SK-N-SH (cell line): ENCODE results near the gene NPDC1. TPM values are rescaled to one million over a fixed set of nuclear protein-coding genes. Genes with fewer than 3 reads are reported as not detected.

Experiments
- CTCF ChIA-PET: fragments of 300-600, 350-600 bp; formaldehyde crosslinking; extraction: SDS; loops from one replicate; lab custom pipeline; 2021; lab: Yijun Ruan, JAX
- POLR2A ChIA-PET: fragments of 350-600 bp; sonication (Branson Sonifier 250); formaldehyde crosslinking; extraction: SDS; loops from one replicate; lab custom pipeline; 2020; ENCODE audit warnings: antibody characterized with exemption, inconsistent platforms; lab: Yijun Ruan, JAX
- DNase-seq: peaks from one replicate; pipeline ENCODE4 v3.0.0; 2012
- H2AFZ ChIP-seq: fragments of 200-600 bp; sonication (generic); 2 replicates; pipeline ENCODE4 v1.8.1; 2016; ENCODE audit warnings: antibody characterized with exemption, mild to moderate bottlenecking, low read depth
- H3F3A ChIP-seq: fragments of 200-600 bp; sonication (generic); replicated peaks from 2 replicates; pipeline ENCODE3; 2016; ENCODE audit warnings: antibody characterized with exemption, mild to moderate bottlenecking; ENCODE audit not compliant: insufficient read depth
- H3K27ac ChIP-seq, 2 experiments: fragments of 200-500 bp in 1 of 2; fragments of 200-600 bp in 1 of 2; sonication (Bioruptor generic) in 1 of 2; sonication (generic), shearing (Covaris generic) in 1 of 2; 2 replicates each; pipeline versions ENCODE4 v1.5.1 to v1.6.1; 2014 to 2016; ENCODE audit warnings: low read depth in 2 of 2, inconsistent platforms in 1 of 2, low read length in 1 of 2, mild to moderate bottlenecking in 1 of 2, mixed read lengths in 1 of 2
- H3K27me3 ChIP-seq: fragments of 200-600 bp; sonication (generic), shearing (Covaris generic); 2 replicates; pipeline ENCODE4 v1.6.1; 2016; ENCODE audit warnings: mixed run types; ENCODE audit not compliant: insufficient read depth
- H3K36me3 ChIP-seq, 2 experiments: fragments of 200-500 bp in 1 of 2; fragments of 200-600 bp in 1 of 2; sonication (Bioruptor generic) in 1 of 2; sonication (generic) in 1 of 2; replicated peaks in 1 of 2; 2 replicates each; pipeline versions ENCODE3 to v1.5.1; 2014 to 2016; ENCODE audit warnings: low read length in 1 of 2, mild to moderate bottlenecking in 1 of 2; ENCODE audit not compliant: insufficient read depth in 2 of 2, control insufficient read depth in 1 of 2
- H3K4me1 ChIP-seq, 2 experiments: fragments of 200-500 bp in 1 of 2; fragments of 200-600 bp in 1 of 2; sonication (Bioruptor generic) in 1 of 2; sonication (generic), shearing (Covaris generic) in 1 of 2; 2 replicates each; pipeline versions ENCODE4 v1.5.1 to v1.6.1; 2014 to 2016; ENCODE audit warnings: low read depth in 1 of 2, low read length in 1 of 2, mixed run types in 1 of 2; ENCODE audit not compliant: insufficient read depth in 2 of 2, control insufficient read depth in 1 of 2
- H3K4me2 ChIP-seq: fragments of 200-600 bp; sonication (generic), shearing (Covaris generic); 2 replicates; pipeline ENCODE4 v1.6.1; 2017; ENCODE audit warnings: mixed run types
- H3K4me3 ChIP-seq, 2 experiments: fragments of 200-500 bp in 1 of 2; fragments of 200-600 bp in 1 of 2; sonication (Bioruptor generic) in 1 of 2; sonication (generic), shearing (Covaris generic) in 1 of 2; 2 replicates each; pipeline versions ENCODE4 v1.5.1 to v1.8.1; 2014 to 2016; ENCODE audit warnings: low read depth in 2 of 2, inconsistent platforms in 1 of 2, low read length in 1 of 2, mild to moderate bottlenecking in 1 of 2, mixed read lengths in 1 of 2, moderate library complexity in 1 of 2
- H3K79me2 ChIP-seq: fragments of 200-600 bp; sonication (generic); 2 replicates; pipeline ENCODE4 v1.8.1; 2017; ENCODE audit warnings: mild to moderate bottlenecking; ENCODE audit not compliant: insufficient read depth
- H3K9ac ChIP-seq: fragments of 200-600 bp; sonication (generic); 2 replicates; pipeline ENCODE4 v1.6.1; 2017; ENCODE audit warnings: mixed run types
- H3K9me2 ChIP-seq: fragments of 200-600 bp; sonication (generic); 2 replicates; pipeline ENCODE4 v1.6.1; 2017; ENCODE audit warnings: mixed run types
- H3K9me3 ChIP-seq: fragments of 200-600 bp; sonication (generic); 2 replicates; pipeline ENCODE4 v1.6.1; 2017; ENCODE audit warnings: mixed run types, mild to moderate bottlenecking, moderate library complexity
- H4K20me1 ChIP-seq: fragments of 200-600 bp; sonication (generic); 2 replicates; pipeline ENCODE4 v1.6.1; 2017; ENCODE audit warnings: mild to moderate bottlenecking, mixed run types; ENCODE audit not compliant: insufficient read depth
- EP300 ChIP-seq, 2 experiments: IDR thresholded peaks; 2 replicates each; pipeline versions ENCODE4 v1.4.0 to v1.6.1; 2012; ENCODE audit warnings: borderline replicate concordance in 1 of 2, low read depth in 1 of 2, low read length in 1 of 2
- GATA2 ChIP-seq: sonication (generic); formaldehyde crosslinking; IDR thresholded peaks from 2 replicates; pipeline ENCODE4 v1.5.0; 2020; ENCODE audit warnings: mild to moderate bottlenecking, missing genetic modification reagents
- MXI1 ChIP-seq: IDR thresholded peaks from 2 replicates; pipeline ENCODE4 v1.6.1; 2012; ENCODE audit warnings: mild to moderate bottlenecking, low read depth, low read length, improper control_type of control experiment
- POLR2AphosphoS5 ChIP-seq: IDR thresholded peaks from 2 replicates; pipeline ENCODE4 v1.6.1; 2012; ENCODE audit warnings: low read depth, low read length
- RCOR1 ChIP-seq: fragments of 150-350 bp; IDR thresholded peaks from 2 replicates; pipeline ENCODE4 v1.6.1; 2017; ENCODE audit warnings: antibody characterized with exemption, low read length
- RFX5 ChIP-seq: IDR thresholded peaks from 2 replicates; pipeline ENCODE4 v1.6.1; 2012; ENCODE audit warnings: mild to moderate bottlenecking, improper control_type of control experiment, low read length
- RXRA ChIP-seq: IDR thresholded peaks from 2 replicates; pipeline ENCODE4 v1.4.0; 2012; ENCODE audit warnings: low read depth, mild to moderate bottlenecking, borderline replicate concordance
- SIN3A ChIP-seq: IDR thresholded peaks from 2 replicates; pipeline ENCODE4 v1.6.1; 2012; ENCODE audit warnings: low read depth, mild to moderate bottlenecking, low read length, moderate library complexity, borderline replicate concordance
- TCF12 ChIP-seq: IDR thresholded peaks from 2 replicates; pipeline ENCODE4 v1.4.0; 2012
- WGBS: methylation state at CpG from one replicate; pipeline ENCODE4 v1.1.6; 2017; ENCODE audit warnings: low lambda C conversion rate; 5-methylcytosine and 5-hydroxymethylcytosine counted together
- polyA plus RNA-seq, 3 experiments: library from polyadenylated mRNA; depleted of rRNA; stranded (reverse); fragments of >200 nt; gene quantifications; 2 replicates each; pipeline ENCODE4 v1.2.3, GENCODE V29; 2012
- TF ChIP-seq, protein P1 (sequence below): fragments of 150-350 bp; IDR thresholded peaks from 2 replicates; pipeline ENCODE4 v1.6.1; 2017; ENCODE audit warnings: antibody characterized with exemption, low read length, low read depth, borderline replicate concordance
- TF ChIP-seq, protein P2 (sequence below): IDR thresholded peaks from 2 replicates; pipeline ENCODE4 v1.4.0; 2012; ENCODE audit warnings: low read depth, borderline replicate concordance
- TF ChIP-seq, protein P3 (sequence below): fragments of 150-350 bp; IDR thresholded peaks from 2 replicates; pipeline ENCODE4 v1.6.1; 2016; ENCODE audit warnings: mild to moderate bottlenecking, low read depth, low read length
- TF ChIP-seq, protein P4 (sequence below): IDR thresholded peaks from 2 replicates; pipeline ENCODE4 v1.4.0; 2012; ENCODE audit warnings: low read depth, borderline replicate concordance

Gene NPDC1
- polyA plus RNA-seq, 1 of the 3 experiments (the other 2 are of a cell fraction) = 48.1 TPM

DNA sequence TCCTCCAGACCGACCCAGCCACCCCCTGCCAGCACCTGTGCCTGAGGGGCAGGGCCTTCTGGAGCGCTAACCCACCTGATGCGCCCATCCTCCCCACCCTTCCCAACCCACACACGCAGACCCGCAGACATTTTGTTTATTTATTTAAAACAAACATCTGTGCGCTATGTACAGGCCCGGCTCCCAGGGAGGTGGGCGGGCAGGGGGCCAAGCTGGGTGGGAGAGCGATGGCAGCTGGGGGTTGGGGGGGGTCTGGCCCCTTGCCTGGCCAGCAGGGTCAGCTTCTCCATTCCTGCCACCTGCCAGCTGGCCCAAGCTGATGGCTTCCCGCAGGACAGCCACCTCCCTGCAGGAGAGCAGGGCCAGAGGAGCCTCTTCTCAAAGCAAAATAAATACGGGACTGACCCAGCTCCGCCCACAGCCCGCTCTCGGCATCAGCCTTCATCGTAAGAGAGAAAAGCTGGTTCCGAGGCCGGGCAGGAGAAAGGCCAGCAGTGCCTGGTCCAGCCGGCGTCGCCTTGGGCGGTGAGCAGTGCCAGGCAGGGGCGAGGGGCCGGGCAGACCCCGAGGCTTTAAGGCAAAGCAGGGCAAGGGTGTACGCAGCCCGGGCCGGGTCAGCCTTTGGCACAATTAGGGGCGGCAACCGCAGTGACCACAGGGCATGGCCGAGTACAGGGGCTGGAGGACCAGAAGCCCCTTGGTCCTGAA is 38.7 kb downstream of the NPDC1 start:
- DNase-seq = no peak
- TF ChIP-seq RXRA = no peak
- TF ChIP-seq TCF12 = no peak
- TF ChIP-seq, protein P1, sequence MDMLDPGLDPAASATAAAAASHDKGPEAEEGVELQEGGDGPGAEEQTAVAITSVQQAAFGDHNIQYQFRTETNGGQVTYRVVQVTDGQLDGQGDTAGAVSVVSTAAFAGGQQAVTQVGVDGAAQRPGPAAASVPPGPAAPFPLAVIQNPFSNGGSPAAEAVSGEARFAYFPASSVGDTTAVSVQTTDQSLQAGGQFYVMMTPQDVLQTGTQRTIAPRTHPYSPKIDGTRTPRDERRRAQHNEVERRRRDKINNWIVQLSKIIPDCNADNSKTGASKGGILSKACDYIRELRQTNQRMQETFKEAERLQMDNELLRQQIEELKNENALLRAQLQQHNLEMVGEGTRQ = no peak
- TF ChIP-seq, protein P2, sequence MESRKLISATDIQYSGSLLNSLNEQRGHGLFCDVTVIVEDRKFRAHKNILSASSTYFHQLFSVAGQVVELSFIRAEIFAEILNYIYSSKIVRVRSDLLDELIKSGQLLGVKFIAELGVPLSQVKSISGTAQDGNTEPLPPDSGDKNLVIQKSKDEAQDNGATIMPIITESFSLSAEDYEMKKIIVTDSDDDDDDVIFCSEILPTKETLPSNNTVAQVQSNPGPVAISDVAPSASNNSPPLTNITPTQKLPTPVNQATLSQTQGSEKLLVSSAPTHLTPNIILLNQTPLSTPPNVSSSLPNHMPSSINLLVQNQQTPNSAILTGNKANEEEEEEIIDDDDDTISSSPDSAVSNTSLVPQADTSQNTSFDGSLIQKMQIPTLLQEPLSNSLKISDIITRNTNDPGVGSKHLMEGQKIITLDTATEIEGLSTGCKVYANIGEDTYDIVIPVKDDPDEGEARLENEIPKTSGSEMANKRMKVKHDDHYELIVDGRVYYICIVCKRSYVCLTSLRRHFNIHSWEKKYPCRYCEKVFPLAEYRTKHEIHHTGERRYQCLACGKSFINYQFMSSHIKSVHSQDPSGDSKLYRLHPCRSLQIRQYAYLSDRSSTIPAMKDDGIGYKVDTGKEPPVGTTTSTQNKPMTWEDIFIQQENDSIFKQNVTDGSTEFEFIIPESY = no peak
- TF ChIP-seq POLR2AphosphoS5 = no peak
- Histone ChIP-seq H3K27me3 (no peaks in the 10 kb centered on the region), H3K4me1 (no peaks in the 10 kb centered on the region), H3K9me3 (no peaks in the 10 kb centered on the region), H3K79me2 (no peaks in the 10 kb centered on the region), H4K20me1 (no peaks in the 10 kb centered on the region), H3K4me3 (no peak overlapping the region), H3K27ac (no peak overlapping the region; a peak in 1 of 4 replicates), H3K9me2 (no peaks in the 10 kb centered on the region), H3K36me3 (peaks cover 0 to 7% of the 10 kb centered on the region in 2 experiments), H3K9ac (no peak overlapping the region), H3F3A (no peaks in the 10 kb centered on the region), H3K4me2 (no peak overlapping the region), H2AFZ (no peak overlapping the region)
- 82% methylated on average over 28 of the region's 30 CpGs for WGBS
- POLR2A ChIA-PET = interaction anchor here (1.1 kb wide), 1 partner anchor 11 kb away, joined by 3 read pairs; the partner anchor contains the start of gene CLIC3
- CTCF ChIA-PET = interaction anchor here (0.6 to 3.1 kb wide), 6 partner anchors 13 to 61 kb away, joined by 3 to 16 read pairs (median 3); partner anchors contain the start of gene ABCA2

DNA sequence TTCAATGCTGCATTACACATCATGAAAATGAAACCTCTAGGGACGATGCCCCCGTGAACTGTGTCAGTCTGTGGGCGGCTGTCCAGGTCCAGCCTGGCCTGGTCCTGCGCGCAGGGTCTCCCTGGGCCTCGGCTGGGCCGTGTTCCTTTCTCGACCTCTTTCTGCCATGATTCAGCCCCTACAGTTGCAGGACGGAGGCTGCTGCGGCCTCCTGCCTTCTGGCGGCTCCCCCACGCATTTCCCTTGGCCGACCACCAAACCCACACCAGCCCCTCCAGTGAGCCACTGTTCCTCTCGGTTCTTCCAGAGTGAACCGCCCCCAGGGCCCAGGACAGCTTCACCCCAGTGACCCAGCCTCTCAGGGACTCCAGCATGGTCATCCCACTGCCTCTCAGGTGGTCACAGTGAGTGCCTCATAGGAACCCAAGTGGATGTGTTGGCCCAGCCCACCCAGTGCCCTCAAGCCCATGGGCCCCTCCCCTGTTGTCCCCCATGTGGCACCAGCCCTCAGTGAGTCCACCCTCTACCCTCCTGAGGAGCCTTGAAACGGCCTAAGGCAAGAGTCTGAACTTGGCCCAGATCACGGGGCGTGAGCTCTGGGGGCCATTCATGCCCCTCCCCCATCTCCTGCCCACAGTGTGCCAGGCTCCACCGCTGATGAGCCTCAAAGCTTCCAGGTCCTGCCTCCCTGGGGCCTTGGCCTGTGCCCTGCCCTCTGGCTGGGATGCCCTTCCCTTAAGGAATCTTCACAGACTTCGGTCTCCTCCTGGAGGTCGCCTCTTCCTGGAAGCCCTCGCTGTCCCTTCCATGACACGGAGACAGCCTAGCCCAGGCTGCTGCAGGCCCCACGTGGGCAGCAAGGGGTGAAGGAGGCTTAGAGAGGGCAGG is 39.6 kb downstream of the NPDC1 start:
- no peak overlapping the region for H2AFZ ChIP-seq
- CTCF ChIA-PET = interaction anchor here (0.6 to 3.1 kb wide), 5 partner anchors 13 to 62 kb away, joined by 3 to 16 read pairs (median 3); partner anchors contain the start of gene ABCA2

More for the DNA sequence above, 39.6 kb downstream of the NPDC1 start:
- no peak overlapping the region for H3K9ac ChIP-seq
- H4K20me1 ChIP-seq = no peaks in the 10 kb centered on the region
- H3K36me3 ChIP-seq = peaks cover 0 to 6% of the 10 kb centered on the region in 2 experiments
- no peak for TF ChIP-seq RCOR1
- TF ChIP-seq, protein P2 = no peak
- TF ChIP-seq MXI1 = no peak
- TF ChIP-seq, protein P3, sequence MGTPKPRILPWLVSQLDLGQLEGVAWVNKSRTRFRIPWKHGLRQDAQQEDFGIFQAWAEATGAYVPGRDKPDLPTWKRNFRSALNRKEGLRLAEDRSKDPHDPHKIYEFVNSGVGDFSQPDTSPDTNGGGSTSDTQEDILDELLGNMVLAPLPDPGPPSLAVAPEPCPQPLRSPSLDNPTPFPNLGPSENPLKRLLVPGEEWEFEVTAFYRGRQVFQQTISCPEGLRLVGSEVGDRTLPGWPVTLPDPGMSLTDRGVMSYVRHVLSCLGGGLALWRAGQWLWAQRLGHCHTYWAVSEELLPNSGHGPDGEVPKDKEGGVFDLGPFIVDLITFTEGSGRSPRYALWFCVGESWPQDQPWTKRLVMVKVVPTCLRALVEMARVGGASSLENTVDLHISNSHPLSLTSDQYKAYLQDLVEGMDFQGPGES = no peak
- TF ChIP-seq RFX5 = no peak
- TF ChIP-seq, protein P4, sequence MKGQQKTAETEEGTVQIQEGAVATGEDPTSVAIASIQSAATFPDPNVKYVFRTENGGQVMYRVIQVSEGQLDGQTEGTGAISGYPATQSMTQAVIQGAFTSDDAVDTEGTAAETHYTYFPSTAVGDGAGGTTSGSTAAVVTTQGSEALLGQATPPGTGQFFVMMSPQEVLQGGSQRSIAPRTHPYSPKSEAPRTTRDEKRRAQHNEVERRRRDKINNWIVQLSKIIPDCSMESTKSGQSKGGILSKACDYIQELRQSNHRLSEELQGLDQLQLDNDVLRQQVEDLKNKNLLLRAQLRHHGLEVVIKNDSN = no peak
- TF ChIP-seq GATA2 (CRISPR knock-in tag) = no peak
- no peak for TF ChIP-seq SIN3A
- no peak for TF ChIP-seq EP300 (IDR thresholded peaks at IDR 0.05; ENCODE audit: borderline replicate concordance in 1 of 2, low read depth in 1 of 2, low read length in 1 of 2)
- TF ChIP-seq, all 33 proteins: peak for 0
- Histone ChIP-seq H3K9me3 (no peaks in the 10 kb centered on the region), H3K4me2 (no peak overlapping the region), H3K27ac (no peak overlapping the region), H3K4me1 (no peaks in the 10 kb centered on the region), H3K4me3 (no peak overlapping the region), H3K27me3 (no peaks in the 10 kb centered on the region), H3F3A (no peaks in the 10 kb centered on the region), H3K9me2 (no peaks in the 10 kb centered on the region), H3K79me2 (no peaks in the 10 kb centered on the region)
- POLR2A ChIA-PET = no interaction called here
- DNase-seq = no peak
- 86% methylated on average over 18 of the region's 24 CpGs for WGBS
